HepG2 (cell line): Measurements from ENCODE around the gene DSCAM. TPM values are rescaled to one million over a fixed set of nuclear protein-coding genes. Genes with fewer than 3 reads are reported as not detected.

Experiments used
- ATAC-seq: fragments of 200-7000 bp; cut with Tn5 transposase; 3 replicates; pipeline ENCODE4 v1.9.1; 2020; ENCODE audit warnings: mild to moderate bottlenecking, moderate library complexity
- BruUV-seq: library from RNA; stranded (reverse); fragments of 400-500 nt; replicated peaks from 2 replicates; lab custom pipeline; 2021; lab: Mats Ljungman, UMichigan
- CTCF ChIA-PET: fragments of 300-600 bp; formaldehyde crosslinking; extraction: SDS; loops from one replicate; lab custom pipeline; 2021; ENCODE audit warnings: low total read pairs, inconsistent platforms, low intra/inter-chr PET ratio; lab: Yijun Ruan, JAX
- POLR2A ChIA-PET: fragments of 350-600 bp; sonication (Branson Sonifier 250); formaldehyde crosslinking; loops from one replicate; lab custom pipeline; 2020; ENCODE audit warnings: antibody characterized with exemption, inconsistent platforms; lab: Yijun Ruan, JAX
- DNase-seq: peaks from one replicate; pipeline ENCODE4 v3.0.0-alpha.2; 2015; ENCODE audit warnings: low spot score
- FAIRE-seq: peaks from 3 replicates; lab custom pipeline; 2011; peaks lifted over from hg19 to GRCh38; lab: Jason Lieb, UNC
- H2AFZ ChIP-seq: one replicate; pipeline ENCODE4 v1.6.1; 2011; ENCODE audit warnings: low read length, inconsistent platforms
- H3K27ac ChIP-seq: fragments of 300-600 bp; 3 replicates; pipeline ENCODE4 v1.8.0; 2011; ENCODE audit warnings: mixed run types, mild to moderate bottlenecking, mixed read lengths, low read length, inconsistent platforms; ENCODE audit not compliant: insufficient read depth; ENCODE audit errors: extremely low read length
- H3K27me3 ChIP-seq, 2 experiments: fragments of 200-600 bp in 1 of 2; 2 replicates in 1 of 2; 3 replicates in 1 of 2; pipeline versions ENCODE4 v1.6.0 to v1.8.0; 2011; ENCODE audit warnings: low read length in 2 of 2, mild to moderate bottlenecking in 2 of 2, moderate library complexity in 2 of 2, inconsistent platforms in 1 of 2; ENCODE audit not compliant: insufficient read depth in 2 of 2, control insufficient read depth in 1 of 2
- H3K36me3 ChIP-seq, 2 experiments: fragments of 200-600 bp in 1 of 2; replicated peaks in 1 of 2; 2 replicates in 1 of 2; 3 replicates in 1 of 2; pipeline versions ENCODE4 v1.5.1 to v1.8.0; 2011; ENCODE audit warnings: low read length in 2 of 2, inconsistent platforms in 1 of 2; ENCODE audit not compliant: insufficient read depth in 2 of 2, control insufficient read depth in 1 of 2
- H3K4me1 ChIP-seq: 2 replicates; pipeline ENCODE4 v1.5.1; 2012; ENCODE audit warnings: low read length, inconsistent platforms; ENCODE audit not compliant: insufficient read depth
- H3K4me2 ChIP-seq: 2 replicates; pipeline ENCODE4 v1.6.0; 2011; ENCODE audit warnings: low read depth, low read length, inconsistent platforms
- H3K4me3 ChIP-seq, 3 experiments: fragments of 200-600 bp in 1 of 3; sonication (generic), shearing (Covaris generic) in 1 of 3; replicated peaks in 1 of 3; 2 replicates each; pipeline ENCODE4 v1.5.1; 2011 to 2016; ENCODE audit warnings: low read length in 3 of 3, inconsistent platforms in 2 of 3, low read depth in 2 of 3, mild to moderate bottlenecking in 2 of 3, control low read depth in 1 of 3, mixed read lengths in 1 of 3; ENCODE audit not compliant: insufficient read depth in 1 of 3
- H3K79me2 ChIP-seq: one replicate; pipeline ENCODE4 v1.6.1; 2011; ENCODE audit warnings: low read length, inconsistent platforms; ENCODE audit not compliant: insufficient read depth
- H3K9ac ChIP-seq: 2 replicates; pipeline ENCODE4 v1.6.0; 2011; ENCODE audit warnings: mild to moderate bottlenecking, low read depth, low read length, inconsistent platforms; ENCODE audit not compliant: insufficient read depth
- H3K9me3 ChIP-seq: 2 replicates; pipeline ENCODE4 v1.5.1; 2012; ENCODE audit warnings: mild to moderate bottlenecking, low read length
- H4K20me1 ChIP-seq: 2 replicates; pipeline ENCODE4 v1.6.0; 2011; ENCODE audit warnings: inconsistent platforms, mild to moderate bottlenecking, low read length, moderate library complexity; ENCODE audit not compliant: insufficient read depth
- GABPB1 ChIP-seq: IDR thresholded peaks from 2 replicates; pipeline ENCODE4 v1.6.1; 2016; ENCODE audit warnings: mild to moderate bottlenecking, missing genetic modification reagents, moderate library complexity, missing compliant biosample characterization
- MAFG ChIP-seq: sonication (generic); formaldehyde crosslinking; IDR thresholded peaks from 2 replicates; pipeline ENCODE4 v1.5.1; 2020; ENCODE audit warnings: mild to moderate bottlenecking, missing genetic modification reagents
- MAZ ChIP-seq, 2 experiments: sonication (generic) in 1 of 2; formaldehyde crosslinking in 1 of 2; IDR thresholded peaks; 2 replicates each; pipeline versions ENCODE4 v1.5.0 to v1.6.1; 2012 to 2020; ENCODE audit warnings: low read depth in 2 of 2, mild to moderate bottlenecking in 2 of 2, borderline replicate concordance in 1 of 2, improper control_type of control experiment in 1 of 2, low read length in 1 of 2, missing genetic modification reagents in 1 of 2, moderate library complexity in 1 of 2
- PHF21A ChIP-seq: sonication (generic); formaldehyde crosslinking; IDR thresholded peaks from 2 replicates; pipeline ENCODE4 v1.5.0; 2020; ENCODE audit warnings: mild to moderate bottlenecking, missing genetic modification reagents
- TBL1XR1 ChIP-seq: fragments of 150-350 bp; IDR thresholded peaks from 2 replicates; pipeline ENCODE4 v1.6.1; 2014; ENCODE audit warnings: borderline replicate concordance, low read length; ENCODE audit not compliant: partially characterized antibody
- ZNF230 ChIP-seq: sonication (generic); formaldehyde crosslinking; IDR thresholded peaks from 2 replicates; pipeline ENCODE4 v1.4.0; 2020; ENCODE audit warnings: mild to moderate bottlenecking, missing genetic modification reagents
- ZNF260 ChIP-seq: sonication (generic); formaldehyde crosslinking; IDR thresholded peaks from 2 replicates; pipeline ENCODE4 v1.4.0; 2020; ENCODE audit warnings: missing genetic modification reagents, low read depth, mild to moderate bottlenecking, borderline replicate concordance
- ZNF432 ChIP-seq: sonication (generic); formaldehyde crosslinking; IDR thresholded peaks from 2 replicates; pipeline ENCODE4 v1.5.0; 2020; ENCODE audit warnings: missing genetic modification reagents, mild to moderate bottlenecking, borderline replicate concordance
- ZNF557 ChIP-seq: sonication (generic); formaldehyde crosslinking; IDR thresholded peaks from 2 replicates; pipeline ENCODE4 v1.4.0; 2020; ENCODE audit warnings: missing genetic modification reagents
- ZNF780A ChIP-seq: sonication (generic); formaldehyde crosslinking; IDR thresholded peaks from 2 replicates; pipeline ENCODE4 v1.8.0; 2022; ENCODE audit warnings: mild to moderate bottlenecking, missing genetic modification reagents, moderate library complexity
- ZSCAN30 ChIP-seq: sonication (generic); formaldehyde crosslinking; IDR thresholded peaks from 2 replicates; pipeline ENCODE4 v1.5.0; 2020; ENCODE audit warnings: mild to moderate bottlenecking, missing genetic modification reagents
- WGBS: methylation state at CpG from one replicate; pipeline ENCODE4 v1.1.6; 2017; ENCODE audit warnings: low lambda C conversion rate; 5-methylcytosine and 5-hydroxymethylcytosine counted together
- in situ Hi-C: cut with HindIII; loops from 2 replicates; pipeline ENCODE4 v1.10.0; 2017; ENCODE audit warnings: low pct_unique_long_range_greater_than_20kb; ENCODE audit not compliant: extremely low pct_ligation_motif_present
- intact Hi-C: fragments of 100-400 bp; cut with micrococcal nuclease; formaldehyde crosslinking; loops from one replicate; pipeline ENCODE4 v1.10.0; 2022; ENCODE audit not compliant: unreplicated experiment
- polyA plus RNA-seq, 8 experiments: library from polyadenylated mRNA; depleted of rRNA in 3 of 8; stranded (reverse) in 7 of 8; unstranded in 1 of 8; fragments of >200 nt; fragmentation: Illumina TruSeq in 4 of 8; extraction: Trizol in 4 of 8; gene quantifications; 2 replicates each; pipeline versions ENCODE4 v1.2.1 to v1.2.3, GENCODE V29; 2011 to 2016; ENCODE audit warnings: low read depth in 4 of 8, missing spikeins in 1 of 8, mixed read lengths in 1 of 8; ENCODE audit not compliant: insufficient read depth in 1 of 8
- total RNA-seq, 5 experiments: library from RNA; depleted of rRNA; stranded (reverse); fragments of >200 nt; fragmentation: Illumina TruSeq; extraction: Trizol; gene quantifications; 2 replicates each; pipeline ENCODE4 v1.2.3, GENCODE V29; 2016; ENCODE audit warnings: low read depth in 1 of 5
- TF ChIP-seq, protein P1 (sequence below): sonication (generic); formaldehyde crosslinking; IDR thresholded peaks from 2 replicates; pipeline ENCODE4 v1.4.0; 2020; ENCODE audit warnings: mild to moderate bottlenecking, missing genetic modification reagents, borderline replicate concordance

DSCAM gene
- total and polyA plus RNA-seq, 2 of the 13 experiments (the other 11 are each of a cell fraction or from before 2014, with no cell fraction given), result not detected

DNA sequence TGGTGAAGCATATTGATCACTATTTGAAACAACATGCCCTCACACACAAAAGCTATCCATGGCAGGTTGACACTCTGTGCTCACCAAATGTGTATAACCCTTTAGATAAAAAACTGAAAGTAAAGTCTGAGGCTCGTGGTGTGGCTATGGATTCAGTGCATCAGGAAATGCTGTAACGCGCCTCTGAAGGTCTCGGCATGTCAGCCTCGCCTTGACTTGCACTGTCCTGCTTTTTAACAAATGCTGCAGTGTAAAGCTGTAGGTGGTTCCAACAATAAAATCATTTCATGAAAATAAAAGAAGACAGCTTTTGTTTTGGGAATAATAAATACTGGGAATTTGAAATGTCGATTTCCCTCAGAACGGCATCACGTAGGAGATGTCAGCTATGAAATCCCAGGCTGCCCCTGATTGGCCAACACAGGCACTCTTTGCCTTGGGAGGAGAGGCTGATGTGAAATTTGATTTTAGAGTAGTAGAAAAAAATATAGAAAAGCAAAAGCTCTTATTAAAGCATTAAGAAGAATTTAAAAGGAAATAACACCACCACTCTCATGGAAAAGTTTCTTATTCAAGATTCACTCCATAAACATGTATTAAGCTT is 168.2 kb downstream of the DSCAM start:
- intact Hi-C loops (no loop called here), in situ Hi-C loops (no loop called here)
- 64% methylated on average over 8 of the region's 8 CpGs for WGBS
- Histone ChIP-seq H4K20me1 (no peaks in the 10 kb centered on the region), H3K27me3 (no peaks in the 10 kb centered on the region), H2AFZ (no peak overlapping the region), H3K79me2 (no peaks in the 10 kb centered on the region), H3K4me1 (no peaks in the 10 kb centered on the region), H3K4me2 (no peak overlapping the region), H3K27ac (no peak overlapping the region), H3K36me3 (no peaks in the 10 kb centered on the region), H3K9ac (no peak overlapping the region), H3K4me3 (no peak overlapping the region), H3K9me3 (peaks cover 90% of the 10 kb centered on the region)
- POLR2A ChIA-PET, result no interaction called here
- no peak for DNase-seq
- ATAC-seq, result no peak
- BruUV-seq, result no TSS peak
- no peak for TF ChIP-seq MAFG
- no peak for TF ChIP-seq GABPB1 (CRISPR knock-in tag)
- TF ChIP-seq ZNF230, result no peak
- no peak for TF ChIP-seq MAZ (IDR thresholded peaks at IDR 0.05; ENCODE audit: borderline replicate concordance, low read depth, low read length)
- TF ChIP-seq MAZ (CRISPR knock-in tag; IDR thresholded peaks at IDR 0.05; ENCODE audit: low read depth), result no peak
- CTCF ChIA-PET, result no interaction called here
- no peak for FAIRE-seq

DNA sequence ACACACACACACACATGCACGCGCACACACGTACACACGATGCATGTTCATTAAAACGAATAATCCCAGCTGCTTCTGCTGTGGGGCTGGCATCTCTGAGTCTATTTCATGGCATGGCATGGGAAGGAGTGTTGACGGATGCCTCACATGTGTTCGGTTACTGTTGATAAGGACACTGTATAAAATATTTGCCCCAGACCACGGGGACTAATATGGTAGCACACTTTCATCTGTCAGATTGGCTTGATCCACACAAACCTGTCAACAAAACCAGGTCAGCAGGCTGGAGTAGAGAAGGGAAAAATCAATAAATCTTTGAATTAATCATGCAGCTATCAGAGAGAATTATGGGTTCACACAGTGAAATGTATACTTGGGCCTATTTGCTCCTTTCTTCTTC is 171.9 kb downstream of the DSCAM start:
- in situ Hi-C loops (no loop called here), intact Hi-C loops (no loop called here)
- Histone ChIP-seq H3K27me3 (no peaks in the 10 kb centered on the region), H3K79me2 (no peaks in the 10 kb centered on the region), H2AFZ (no peak overlapping the region), H4K20me1 (no peaks in the 10 kb centered on the region), H3K4me3 (no peak overlapping the region), H3K4me2 (no peak overlapping the region)
- WGBS, result 37% methylated on average over 8 of the region's 8 CpGs
- TF ChIP-seq ZNF432 (CRISPR knock-in tag), result no peak
- no peak for TF ChIP-seq ZNF780A
- no peak for TF ChIP-seq ZNF260 (CRISPR knock-in tag)
- no peak for TF ChIP-seq ZSCAN30 (CRISPR knock-in tag)
- TF ChIP-seq ZNF557 (CRISPR knock-in tag), result no peak
- TF ChIP-seq TBL1XR1, result no peak
- TF ChIP-seq, protein P1, sequence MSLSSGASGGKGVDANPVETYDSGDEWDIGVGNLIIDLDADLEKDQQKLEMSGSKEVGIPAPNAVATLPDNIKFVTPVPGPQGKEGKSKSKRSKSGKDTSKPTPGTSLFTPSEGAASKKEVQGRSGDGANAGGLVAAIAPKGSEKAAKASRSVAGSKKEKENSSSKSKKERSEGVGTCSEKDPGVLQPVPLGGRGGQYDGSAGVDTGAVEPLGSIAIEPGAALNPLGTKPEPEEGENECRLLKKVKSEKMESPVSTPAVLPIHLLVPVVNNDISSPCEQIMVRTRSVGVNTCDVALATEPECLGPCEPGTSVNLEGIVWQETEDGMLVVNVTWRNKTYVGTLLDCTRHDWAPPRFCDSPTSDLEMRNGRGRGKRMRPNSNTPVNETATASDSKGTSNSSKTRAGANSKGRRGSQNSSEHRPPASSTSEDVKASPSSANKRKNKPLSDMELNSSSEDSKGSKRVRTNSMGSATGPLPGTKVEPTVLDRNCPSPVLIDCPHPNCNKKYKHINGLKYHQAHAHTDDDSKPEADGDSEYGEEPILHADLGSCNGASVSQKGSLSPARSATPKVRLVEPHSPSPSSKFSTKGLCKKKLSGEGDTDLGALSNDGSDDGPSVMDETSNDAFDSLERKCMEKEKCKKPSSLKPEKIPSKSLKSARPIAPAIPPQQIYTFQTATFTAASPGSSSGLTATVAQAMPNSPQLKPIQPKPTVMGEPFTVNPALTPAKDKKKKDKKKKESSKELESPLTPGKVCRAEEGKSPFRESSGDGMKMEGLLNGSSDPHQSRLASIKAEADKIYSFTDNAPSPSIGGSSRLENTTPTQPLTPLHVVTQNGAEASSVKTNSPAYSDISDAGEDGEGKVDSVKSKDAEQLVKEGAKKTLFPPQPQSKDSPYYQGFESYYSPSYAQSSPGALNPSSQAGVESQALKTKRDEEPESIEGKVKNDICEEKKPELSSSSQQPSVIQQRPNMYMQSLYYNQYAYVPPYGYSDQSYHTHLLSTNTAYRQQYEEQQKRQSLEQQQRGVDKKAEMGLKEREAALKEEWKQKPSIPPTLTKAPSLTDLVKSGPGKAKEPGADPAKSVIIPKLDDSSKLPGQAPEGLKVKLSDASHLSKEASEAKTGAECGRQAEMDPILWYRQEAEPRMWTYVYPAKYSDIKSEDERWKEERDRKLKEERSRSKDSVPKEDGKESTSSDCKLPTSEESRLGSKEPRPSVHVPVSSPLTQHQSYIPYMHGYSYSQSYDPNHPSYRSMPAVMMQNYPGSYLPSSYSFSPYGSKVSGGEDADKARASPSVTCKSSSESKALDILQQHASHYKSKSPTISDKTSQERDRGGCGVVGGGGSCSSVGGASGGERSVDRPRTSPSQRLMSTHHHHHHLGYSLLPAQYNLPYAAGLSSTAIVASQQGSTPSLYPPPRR (CRISPR knock-in tag), result no peak
- TF ChIP-seq PHF21A (CRISPR knock-in tag), result no peak
- TF ChIP-seq, all 625 proteins: peak for 0
- no TSS peak for BruUV-seq
- H3K36me3 ChIP-seq, result no peaks in the 10 kb centered on the region
- FAIRE-seq (no peak), DNase-seq (no peak), ATAC-seq (no peak)
- peaks cover 90% of the 10 kb centered on the region for H3K9me3 ChIP-seq
- H3K9ac ChIP-seq, result no peak overlapping the region
- H3K27ac ChIP-seq, result no peak overlapping the region
- POLR2A ChIA-PET, result no interaction called here
- no peaks in the 10 kb centered on the region for H3K4me1 ChIP-seq
- CTCF ChIA-PET, result no interaction called here
